ENCODE measurements around the gene CMTM6.

Gene CMTM6

GRCh38 chr3:32500231-32500630 is 2.4 kb downstream of the CMTM6 start:
- Histone ChIP-seq H3K4me1 (peaks cover 0 to 19% (median 8%) of the 10 kb centered on the region in 4 donors), H3K4me3 (no peak overlapping the region), H3K27ac (no peak overlapping the region), H3K9me3 (no peaks in the 10 kb centered on the region), H3K36me3 (no peaks in the 10 kb centered on the region), H3K27me3 (no peaks in the 10 kb centered on the region)
- intact Hi-C loops (cut with DNase I; ENCODE audit: low total_unique reads) = loop anchor here (10.0 kb wide), 1 partner anchor 75 kb away; the partner anchor contains the start of gene DYNC1LI1
- TF ChIP-seq, protein P1, sequence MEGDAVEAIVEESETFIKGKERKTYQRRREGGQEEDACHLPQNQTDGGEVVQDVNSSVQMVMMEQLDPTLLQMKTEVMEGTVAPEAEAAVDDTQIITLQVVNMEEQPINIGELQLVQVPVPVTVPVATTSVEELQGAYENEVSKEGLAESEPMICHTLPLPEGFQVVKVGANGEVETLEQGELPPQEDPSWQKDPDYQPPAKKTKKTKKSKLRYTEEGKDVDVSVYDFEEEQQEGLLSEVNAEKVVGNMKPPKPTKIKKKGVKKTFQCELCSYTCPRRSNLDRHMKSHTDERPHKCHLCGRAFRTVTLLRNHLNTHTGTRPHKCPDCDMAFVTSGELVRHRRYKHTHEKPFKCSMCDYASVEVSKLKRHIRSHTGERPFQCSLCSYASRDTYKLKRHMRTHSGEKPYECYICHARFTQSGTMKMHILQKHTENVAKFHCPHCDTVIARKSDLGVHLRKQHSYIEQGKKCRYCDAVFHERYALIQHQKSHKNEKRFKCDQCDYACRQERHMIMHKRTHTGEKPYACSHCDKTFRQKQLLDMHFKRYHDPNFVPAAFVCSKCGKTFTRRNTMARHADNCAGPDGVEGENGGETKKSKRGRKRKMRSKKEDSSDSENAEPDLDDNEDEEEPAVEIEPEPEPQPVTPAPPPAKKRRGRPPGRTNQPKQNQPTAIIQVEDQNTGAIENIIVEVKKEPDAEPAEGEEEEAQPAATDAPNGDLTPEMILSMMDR (IDR thresholded peaks at IDR 0.05) = no peak
- DNase-seq = no peak

DNA sequence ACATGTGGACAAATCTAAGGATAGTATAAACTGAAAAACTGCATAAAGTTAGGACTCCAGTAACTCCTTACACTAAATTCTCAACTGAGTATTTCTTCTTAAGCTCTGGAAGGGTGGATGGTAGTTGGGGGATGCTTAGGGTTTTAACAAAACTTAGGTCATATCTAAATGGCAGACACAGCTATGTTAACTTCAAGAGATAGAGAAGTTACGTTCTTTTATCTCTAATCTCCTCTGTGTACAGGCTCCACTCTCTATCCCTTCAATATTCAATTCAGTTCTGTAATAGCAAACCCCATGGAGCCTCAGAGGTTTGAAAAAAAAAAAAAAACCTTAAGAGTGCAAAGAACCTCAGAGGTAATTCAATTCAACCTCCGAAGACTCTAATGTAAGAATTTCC is 3.1 kb downstream of the CMTM6 start:
- intact Hi-C loops (cut with DNase I; ENCODE audit: low total_unique reads) = no loop called here
- H3K27ac ChIP-seq = no peak overlapping the region
- no peaks in the 10 kb centered on the region for H3K27me3 ChIP-seq
- no peak overlapping the region for H3K4me3 ChIP-seq
- H3K9me3 ChIP-seq = no peaks in the 10 kb centered on the region
- H3K36me3 ChIP-seq = no peaks in the 10 kb centered on the region
- TF ChIP-seq, protein P1 (IDR thresholded peaks at IDR 0.05) = no peak
- DNase-seq = no peak
- peaks cover 0 to 19% (median 8%) of the 10 kb centered on the region in 4 donors for H3K4me1 ChIP-seq

DNA sequence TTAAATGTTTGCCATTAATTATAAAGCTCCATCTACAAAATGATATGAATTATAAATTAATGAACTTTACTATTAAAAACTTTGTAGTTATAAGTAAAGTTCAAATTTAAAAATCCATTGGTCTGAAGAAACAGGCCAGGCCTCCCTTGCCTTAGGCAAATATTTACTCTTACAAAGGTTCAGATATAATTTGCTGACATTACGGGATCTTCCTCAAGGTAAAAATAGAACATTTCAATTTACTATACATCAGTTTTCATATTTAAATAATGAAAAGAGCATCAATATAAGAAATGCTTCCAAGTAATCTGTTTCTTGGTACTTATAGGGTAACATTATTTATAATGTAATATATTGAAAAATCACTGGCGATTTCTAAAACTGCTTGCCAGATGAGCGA is 3.7 kb downstream of the CMTM6 start:
- DNase-seq = no peak
- Histone ChIP-seq H3K27me3 (no peaks in the 10 kb centered on the region), H3K27ac (no peak overlapping the region), H3K4me1 (peaks cover 0 to 25% (median 9%) of the 10 kb centered on the region in 4 donors), H3K9me3 (no peaks in the 10 kb centered on the region), H3K4me3 (no peak overlapping the region), H3K36me3 (no peaks in the 10 kb centered on the region)
- intact Hi-C loops (cut with DNase I; ENCODE audit: low total_unique reads) = no loop called here
- TF ChIP-seq, protein P1 (IDR thresholded peaks at IDR 0.05) = no peak

DNA sequence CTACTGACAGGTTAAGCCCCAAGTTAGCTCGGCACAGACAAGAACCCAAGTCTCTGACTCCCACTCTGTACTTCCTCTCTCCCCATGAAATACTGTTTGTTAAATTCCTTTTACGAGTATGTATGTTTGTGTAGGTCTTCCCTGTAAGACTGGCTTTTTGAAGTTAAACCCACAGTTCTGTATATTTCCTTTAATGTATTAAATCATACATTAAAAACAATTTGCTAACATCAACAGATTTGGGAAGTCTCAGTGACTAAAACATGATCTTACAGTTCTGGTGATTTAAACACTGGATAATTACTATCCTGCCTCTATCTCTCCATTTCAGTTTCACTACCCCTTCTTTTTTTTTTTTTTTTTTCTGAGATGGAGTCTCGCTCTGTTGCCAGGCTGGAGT is 4.4 kb downstream of the CMTM6 start:
- TF ChIP-seq, protein P1 (IDR thresholded peaks at IDR 0.05) = no peak
- no peak for DNase-seq
- Histone ChIP-seq H3K9me3 (no peaks in the 10 kb centered on the region), H3K27me3 (no peaks in the 10 kb centered on the region), H3K27ac (no peak overlapping the region), H3K36me3 (no peaks in the 10 kb centered on the region), H3K4me1 (peaks cover 0 to 24% (median 14%) of the 10 kb centered on the region in 4 donors), H3K4me3 (no peak overlapping the region)
- intact Hi-C loops (cut with DNase I; ENCODE audit: low total_unique reads) = no loop called here

GRCh38 chr3:32495609-32496008 is 7.0 kb downstream of the CMTM6 start:
- peaks cover 0 to 16% (median 8%) of the 10 kb centered on the region in 4 donors for H3K4me1 ChIP-seq
- H3K27me3 ChIP-seq = no peaks in the 10 kb centered on the region
- no peaks in the 10 kb centered on the region for H3K9me3 ChIP-seq
- no peak for DNase-seq
- no peak overlapping the region for H3K27ac ChIP-seq
- TF ChIP-seq, protein P1 (IDR thresholded peaks at IDR 0.05) = no peak
- intact Hi-C loops (cut with DNase I; ENCODE audit: low total_unique reads) = no loop called here
- H3K4me3 ChIP-seq = no peak overlapping the region
- H3K36me3 ChIP-seq = peaks cover 0 to 8% (median 0%) of the 10 kb centered on the region in 3 donors

DNA sequence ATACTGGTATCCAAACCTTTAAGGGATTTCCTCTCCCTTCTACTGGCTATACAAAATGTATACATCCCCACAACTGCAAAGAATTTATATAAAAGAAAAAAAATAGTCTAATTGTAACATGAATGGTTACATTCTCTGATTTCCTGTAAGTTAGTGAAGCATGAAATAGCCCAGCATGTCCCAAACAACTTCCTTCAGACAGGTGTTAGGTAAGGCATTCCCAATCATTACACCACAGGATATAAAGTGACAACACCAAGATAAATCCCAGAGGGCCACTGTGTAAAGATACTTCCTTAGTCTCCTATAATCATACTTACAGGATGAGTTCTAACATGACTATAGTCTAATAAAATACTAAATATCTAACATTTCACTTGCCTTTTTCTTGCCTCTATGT is 7.6 kb downstream of the CMTM6 start:
- Histone ChIP-seq H3K27me3 (no peaks in the 10 kb centered on the region), H3K4me1 (peaks cover 0 to 12% (median 7%) of the 10 kb centered on the region in 4 donors)
- intact Hi-C loops (cut with DNase I; ENCODE audit: low total_unique reads) = no loop called here

More for the DNA sequence above, 7.6 kb downstream of the CMTM6 start:
- TF ChIP-seq, protein P1 (IDR thresholded peaks at IDR 0.05) = no peak
- Histone ChIP-seq H3K9me3 (no peaks in the 10 kb centered on the region), H3K4me3 (no peak overlapping the region), H3K27ac (no peak overlapping the region), H3K36me3 (peaks cover 0 to 8% (median 0%) of the 10 kb centered on the region in 3 donors)
- no peak for DNase-seq
